ENCODE measurements around the gene TTC13. TPM values are rescaled to one million over a fixed set of nuclear protein-coding genes. Genes with fewer than 3 reads are reported as not detected.

The TTC13 gene
- total RNA-seq, 2 donors from 2014 or later = 12.1 to 12.2 TPM

- 90% methylated on average over 1 of the region's 1 CpG for WGBS
Measured at GRCh38 chr1:230940848-230941247, 37.8 kb downstream of the TTC13 start.

GRCh38 chr1:230939806-230940489, 38.7 kb downstream of the TTC13 start:
- no peak for TF ChIP-seq POLR2A (IDR thresholded peaks at IDR 0.05)
- no peak for TF ChIP-seq CTCF (IDR thresholded peaks at IDR 0.05)
- TF ChIP-seq POLR2AphosphoS5 (IDR thresholded peaks at IDR 0.05) = no peak
- Histone ChIP-seq H3K27me3 (replicated peaks; ENCODE audit: insufficient read depth) (no peaks in the 10 kb centered on the region), H3K4me3 (no peak overlapping the region), H3K36me3 (no peaks in the 10 kb centered on the region), H3K4me1 (replicated peaks) (no peaks in the 10 kb centered on the region), H3K9me3 (no peaks in the 10 kb centered on the region), H3K27ac (no peak overlapping the region)
- DNase-seq (ENCODE audit: low spot score) = no peak
- intact Hi-C loops (cut with DNase I) = no loop called here
- WGBS = 85% methylated on average over 4 of the region's 4 CpGs

More at GRCh38 chr1:230940848-230941247, 37.8 kb downstream of the TTC13 start:
- H3K27me3 ChIP-seq (replicated peaks; ENCODE audit: insufficient read depth) = no peaks in the 10 kb centered on the region
- intact Hi-C loops (cut with DNase I) = no loop called here
- no peak for TF ChIP-seq POLR2AphosphoS5 (IDR thresholded peaks at IDR 0.05)
- TF ChIP-seq CTCF (IDR thresholded peaks at IDR 0.05) = no peak
- TF ChIP-seq POLR2A (IDR thresholded peaks at IDR 0.05) = no peak
- H3K9me3 ChIP-seq = no peaks in the 10 kb centered on the region
- no peak overlapping the region for H3K4me3 ChIP-seq
- H3K27ac ChIP-seq = no peak overlapping the region
- no peaks in the 10 kb centered on the region for H3K36me3 ChIP-seq
- H3K4me1 ChIP-seq (replicated peaks) = no peaks in the 10 kb centered on the region
- DNase-seq (ENCODE audit: low spot score) = no peak

- intact Hi-C loops (cut with DNase I) = no loop called here
- TF ChIP-seq POLR2AphosphoS5 (IDR thresholded peaks at IDR 0.05) (no peak), CTCF (IDR thresholded peaks at IDR 0.05) (no peak), POLR2A (IDR thresholded peaks at IDR 0.05) (no peak)
- no peak for DNase-seq (ENCODE audit: low spot score)
- H3K4me3 ChIP-seq = no peak overlapping the region
- H3K9me3 ChIP-seq = no peaks in the 10 kb centered on the region
- H3K27me3 ChIP-seq (replicated peaks; ENCODE audit: insufficient read depth) = no peaks in the 10 kb centered on the region
- H3K36me3 ChIP-seq = no peaks in the 10 kb centered on the region
- no peaks in the 10 kb centered on the region for H3K4me1 ChIP-seq (replicated peaks)
- 60% methylated on average over 2 of the region's 2 CpGs for WGBS
- H3K27ac ChIP-seq = no peak overlapping the region
Measured at GRCh38 chr1:230938924-230939368, 39.7 kb downstream of the TTC13 start.

GRCh38 chr1:230937371-230937770, 41.3 kb downstream of the TTC13 start:
- no peaks in the 10 kb centered on the region for H3K27me3 ChIP-seq (replicated peaks; ENCODE audit: insufficient read depth)
- 36% methylated on average over 2 of the region's 2 CpGs for WGBS
- DNase-seq (ENCODE audit: low spot score) = no peak
- no peak overlapping the region for H3K4me3 ChIP-seq
- intact Hi-C loops (cut with DNase I) = no loop called here
- no peak overlapping the region for H3K27ac ChIP-seq
- TF ChIP-seq POLR2AphosphoS5 (IDR thresholded peaks at IDR 0.05) (no peak), POLR2A (IDR thresholded peaks at IDR 0.05) (no peak), CTCF (IDR thresholded peaks at IDR 0.05) (no peak)
- no peaks in the 10 kb centered on the region for H3K9me3 ChIP-seq
- no peaks in the 10 kb centered on the region for H3K4me1 ChIP-seq (replicated peaks)
- H3K36me3 ChIP-seq = no peaks in the 10 kb centered on the region

- Histone ChIP-seq H3K27ac (no peak overlapping the region), H3K27me3 (replicated peaks; ENCODE audit: insufficient read depth) (no peaks in the 10 kb centered on the region), H3K36me3 (no peaks in the 10 kb centered on the region), H3K4me3 (no peak overlapping the region), H3K4me1 (replicated peaks) (no peaks in the 10 kb centered on the region), H3K9me3 (no peaks in the 10 kb centered on the region)
- WGBS = 89% methylated on average over 5 of the region's 5 CpGs
- no peak for DNase-seq (ENCODE audit: low spot score)
- intact Hi-C loops (cut with DNase I) = no loop called here
- TF ChIP-seq CTCF (IDR thresholded peaks at IDR 0.05) = no peak
- no peak for TF ChIP-seq POLR2A (IDR thresholded peaks at IDR 0.05)
- no peak for TF ChIP-seq POLR2AphosphoS5 (IDR thresholded peaks at IDR 0.05)
Measured at GRCh38 chr1:230936475-230936874, 42.2 kb downstream of the TTC13 start.
